ENCODE data around the gene KRTAP2-2. TPM values are rescaled to one million over a fixed set of nuclear protein-coding genes. Genes with fewer than 3 reads are reported as not detected.
"Not testable (repeated sequence)": the region's sequence is repeated elsewhere in the genome, so short reads cannot be mapped to it uniquely, and the experiment has no call there.

The KRTAP2-2 gene, protein sequence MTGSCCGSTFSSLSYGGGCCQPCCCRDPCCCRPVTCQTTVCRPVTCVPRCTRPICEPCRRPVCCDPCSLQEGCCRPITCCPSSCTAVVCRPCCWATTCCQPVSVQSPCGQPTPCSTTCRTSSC
- not detected for total RNA-seq

DNA sequence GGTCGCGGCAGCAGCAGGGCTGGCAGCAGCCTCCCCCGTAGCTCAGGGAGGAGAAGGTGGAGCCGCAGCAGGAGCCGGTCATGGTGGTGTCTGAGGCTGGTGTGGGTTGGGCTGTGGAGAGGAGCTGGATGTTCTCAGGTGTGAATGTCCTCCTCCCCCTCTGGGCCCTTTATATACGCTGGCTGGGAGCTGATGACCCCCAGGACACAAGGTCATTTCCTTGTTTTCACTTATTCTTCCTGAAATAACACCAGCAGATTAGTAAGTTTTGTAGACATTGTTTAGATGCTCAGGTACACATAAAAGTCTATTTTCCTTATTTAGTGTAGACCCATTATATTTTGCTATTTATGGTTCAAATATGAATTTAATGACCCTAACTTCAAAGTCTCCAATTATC, at the start of gene KRTAP2-2:
Gene KRTAP2-2, minus strand, starts transcription at position 101 of the 400 bp plus-strand sequence. Its CDS starts 19 bp downstream, at position 82.
- H3K4me3 Mint-ChIP-seq; H3K36me3 Mint-ChIP-seq (ENCODE audit: insufficient read depth); H3K4me1 Mint-ChIP-seq (ENCODE audit: low read depth); ATAC-seq; DNase-seq; H3K9me3 Mint-ChIP-seq: not testable (repeated sequence)
- H3K27me3 Mint-ChIP-seq (ENCODE audit: low read depth), result peaks cover 30% of the 10 kb centered on the region

DNA sequence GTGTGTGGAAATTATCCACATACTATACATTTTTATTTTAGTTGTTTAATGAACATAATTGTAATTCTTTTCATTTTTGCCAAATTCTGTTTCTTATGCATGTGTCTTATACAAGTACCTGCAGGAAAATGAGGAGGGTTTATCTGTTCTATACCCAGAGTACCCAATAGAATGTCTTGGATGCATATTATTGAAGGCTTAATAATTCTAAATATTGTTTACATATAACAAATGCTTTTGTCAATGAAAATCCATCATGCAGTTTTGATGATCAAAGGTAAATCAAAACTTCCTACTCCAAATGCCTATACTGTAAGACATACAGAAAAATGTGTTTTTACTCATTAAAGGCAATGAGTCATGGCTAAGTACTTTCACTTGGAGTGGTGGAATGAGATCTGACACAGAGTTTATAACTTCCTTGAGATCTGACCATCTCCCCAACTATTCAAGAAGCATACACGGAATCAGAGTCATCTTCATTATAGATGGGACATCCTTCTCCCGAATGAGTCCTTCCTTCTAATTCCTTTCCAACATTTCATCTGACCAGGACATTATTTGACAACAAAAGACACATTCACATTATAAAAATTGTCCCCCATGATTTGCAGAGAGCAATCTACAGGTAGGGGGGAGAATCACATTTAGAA, 49.5 kb upstream of the KRTAP2-2 start:
- not testable (repeated sequence) for H3K9me3 Mint-ChIP-seq; DNase-seq; H3K4me3 Mint-ChIP-seq; H3K36me3 Mint-ChIP-seq (ENCODE audit: insufficient read depth); ATAC-seq
- H3K27me3 Mint-ChIP-seq (ENCODE audit: low read depth), result peaks cover 15% of the 10 kb centered on the region
- H3K4me1 Mint-ChIP-seq (ENCODE audit: low read depth), result peaks cover 16% of the 10 kb centered on the region

DNA sequence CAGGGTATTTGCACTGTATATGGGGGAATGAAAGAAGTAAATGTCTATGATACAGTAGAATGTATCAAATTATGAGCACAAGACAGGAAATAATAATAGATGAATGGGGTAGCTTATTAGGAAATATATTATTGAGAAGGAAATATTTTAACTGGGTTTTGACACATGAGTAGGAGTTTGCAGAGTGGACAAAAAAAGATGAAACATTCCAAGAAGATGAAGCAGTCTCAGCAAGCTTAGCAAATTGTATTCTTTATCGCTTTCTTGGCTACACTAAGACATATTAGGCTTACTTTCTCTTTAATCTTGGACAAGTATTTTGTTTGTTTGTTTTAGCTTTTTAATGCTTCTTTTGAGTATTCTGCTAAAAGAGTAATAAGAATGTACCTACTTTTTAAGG, 48.9 kb upstream of the KRTAP2-2 start:
- Mint-ChIP-seq H3K4me3 (no peak overlapping the region), H3K4me1 (ENCODE audit: low read depth) (peaks cover 14% of the 10 kb centered on the region), H3K9me3 (no peaks in the 10 kb centered on the region), H3K27me3 (ENCODE audit: low read depth) (peaks cover 15% of the 10 kb centered on the region), H3K36me3 (ENCODE audit: insufficient read depth) (no peaks in the 10 kb centered on the region)
- no peak for ATAC-seq
- no peak for DNase-seq

DNA sequence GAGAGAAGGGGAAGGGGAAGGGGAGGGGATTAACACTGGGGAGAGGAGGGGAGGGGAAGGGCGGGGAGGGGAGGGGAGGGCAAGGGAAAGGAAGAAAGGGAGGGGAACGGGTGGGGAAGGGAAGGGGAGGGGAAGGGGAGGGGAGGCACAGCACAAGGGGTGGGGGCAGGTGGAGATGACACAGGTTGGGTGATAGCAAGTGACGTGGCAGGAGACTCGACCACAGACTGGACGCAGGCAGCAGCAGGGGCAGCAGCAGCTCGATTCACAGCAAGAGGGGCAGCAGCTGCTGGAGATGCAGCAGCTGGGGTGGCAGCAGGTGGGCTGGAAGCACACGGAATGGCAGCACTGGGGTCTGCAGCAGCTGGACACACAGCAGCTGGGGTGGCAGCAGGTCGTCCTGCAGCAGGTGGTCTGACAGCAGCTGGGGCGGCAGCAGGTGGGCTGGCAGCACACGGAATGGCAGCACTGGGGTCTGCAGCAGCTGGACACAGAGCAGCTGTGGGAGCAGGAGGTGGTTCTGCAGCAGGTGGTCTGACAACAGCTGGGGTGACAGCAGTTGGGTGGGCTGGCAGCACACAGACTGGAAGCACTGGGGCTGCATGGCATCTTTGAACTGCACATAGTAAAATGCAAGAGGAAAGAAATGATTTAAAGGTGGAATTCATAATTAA, 46.7 kb upstream of the KRTAP2-2 start, which contains the start of gene KRTAP4-16:
Gene KRTAP4-16, minus strand, starts transcription at position 624 of the 674 bp plus-strand sequence. Its CDS starts 0 bp downstream, at position 624.
- H3K36me3 Mint-ChIP-seq (ENCODE audit: insufficient read depth), result no peaks in the 10 kb centered on the region
- H3K4me3 Mint-ChIP-seq, result no peak within 1 kb of the TSS
- H3K27me3 Mint-ChIP-seq (ENCODE audit: low read depth), result peaks cover 19% of the 10 kb centered on the region
- DNase-seq, result no peak
- no peaks in the 10 kb centered on the region for H3K9me3 Mint-ChIP-seq
- H3K4me1 Mint-ChIP-seq (ENCODE audit: low read depth), result peaks cover 9% of the 10 kb centered on the region
- ATAC-seq, result no peak

DNA sequence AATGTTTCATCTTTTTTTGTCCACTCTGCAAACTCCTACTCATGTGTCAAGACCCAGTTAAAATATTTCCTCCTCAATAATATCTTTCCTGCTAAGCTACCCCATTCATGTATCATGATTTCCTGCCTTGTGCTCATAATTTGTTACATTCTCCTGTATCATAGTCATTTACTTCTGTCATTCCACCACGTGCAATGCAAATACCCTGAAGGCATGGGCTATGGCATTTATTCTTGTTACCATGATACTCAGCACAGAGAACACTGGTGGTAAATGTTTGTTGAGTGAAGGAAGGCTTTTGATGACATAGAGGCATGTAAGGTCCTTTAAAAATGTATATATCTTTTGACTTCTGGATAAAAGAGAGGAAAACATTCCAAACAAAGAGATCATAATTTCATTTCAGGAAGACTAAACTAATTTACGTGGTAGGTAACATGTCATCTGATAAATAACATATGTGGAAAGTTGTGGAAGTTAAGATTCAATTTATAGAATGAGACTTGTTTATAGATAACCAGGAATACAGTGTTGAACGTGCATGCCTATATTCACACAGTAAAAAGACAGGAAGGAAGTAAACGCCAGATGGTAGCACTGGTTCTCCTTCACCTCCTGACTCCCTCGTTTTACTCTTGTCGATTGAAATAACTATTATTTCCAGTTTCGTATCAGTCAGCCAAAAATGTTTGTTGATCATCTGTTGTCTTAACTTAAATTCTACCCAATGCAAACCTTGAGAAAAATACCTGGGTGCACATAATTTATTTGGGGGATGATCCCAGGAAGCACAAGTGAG, 44.9 kb upstream of the KRTAP2-2 start:
- peaks cover 15% of the 10 kb centered on the region for H3K27me3 Mint-ChIP-seq (ENCODE audit: low read depth)
- not testable (repeated sequence) for H3K4me3 Mint-ChIP-seq; ATAC-seq; H3K36me3 Mint-ChIP-seq (ENCODE audit: insufficient read depth); H3K9me3 Mint-ChIP-seq; DNase-seq; H3K4me1 Mint-ChIP-seq (ENCODE audit: low read depth)

DNA sequence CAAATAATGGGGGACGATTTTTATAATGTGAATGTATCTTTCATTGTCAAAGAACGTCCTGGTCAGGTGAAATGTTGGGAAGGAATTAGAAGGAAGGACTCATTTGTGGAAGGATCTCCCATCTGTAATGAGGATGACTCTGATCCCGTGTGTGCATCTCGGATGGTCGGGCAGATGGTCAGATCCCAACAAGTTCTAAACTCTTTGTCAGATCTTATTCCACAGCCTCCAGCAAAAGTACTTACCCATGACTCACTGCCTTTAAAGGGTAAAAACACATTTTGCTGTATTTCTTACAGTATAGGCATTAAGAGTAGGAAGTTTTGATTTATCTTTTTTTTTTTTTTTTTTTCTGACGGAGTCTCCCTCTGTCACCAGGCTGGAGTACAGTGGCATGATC, 43.5 kb upstream of the KRTAP2-2 start:
- Mint-ChIP-seq H3K4me1 (ENCODE audit: low read depth) (peaks cover 9% of the 10 kb centered on the region), H3K36me3 (ENCODE audit: insufficient read depth) (no peaks in the 10 kb centered on the region), H3K27me3 (ENCODE audit: low read depth) (peaks cover 15% of the 10 kb centered on the region), H3K9me3 (no peaks in the 10 kb centered on the region), H3K4me3 (no peak overlapping the region)
- ATAC-seq, result no peak
- DNase-seq, result no peak

DNA sequence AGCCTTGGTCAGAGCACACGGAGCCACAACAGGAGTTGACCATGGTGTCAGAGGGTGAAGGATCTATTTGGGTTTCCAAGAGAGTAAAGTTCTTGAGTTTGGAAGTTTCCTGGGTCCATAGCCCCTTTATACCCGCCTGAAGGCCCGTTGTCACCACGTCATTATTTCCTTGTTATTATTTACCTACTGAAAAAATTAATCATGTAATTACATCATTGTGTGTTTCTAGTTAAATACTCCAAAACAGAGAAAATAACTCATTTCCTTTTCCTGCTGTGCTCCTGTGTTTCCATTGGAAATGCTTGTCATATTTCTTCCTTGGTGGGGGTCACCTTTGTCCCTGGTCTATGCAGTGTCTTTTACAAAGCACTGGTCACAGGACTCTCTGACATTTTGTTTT, 43.0 kb upstream of the KRTAP2-2 start, which contains the start of gene KRTAP4-8:
Gene KRTAP4-8, minus strand, starts transcription at position 101 of the 400 bp plus-strand sequence. Its CDS starts 58 bp downstream, at position 43.
- ATAC-seq (no peak), DNase-seq (no peak)
- Mint-ChIP-seq H3K4me3 (no peak within 1 kb of the TSS), H3K9me3 (no peaks in the 10 kb centered on the region), H3K4me1 (ENCODE audit: low read depth) (peaks cover 9% of the 10 kb centered on the region), H3K27me3 (ENCODE audit: low read depth) (peaks cover 15% of the 10 kb centered on the region), H3K36me3 (ENCODE audit: insufficient read depth) (no peaks in the 10 kb centered on the region)

DNA sequence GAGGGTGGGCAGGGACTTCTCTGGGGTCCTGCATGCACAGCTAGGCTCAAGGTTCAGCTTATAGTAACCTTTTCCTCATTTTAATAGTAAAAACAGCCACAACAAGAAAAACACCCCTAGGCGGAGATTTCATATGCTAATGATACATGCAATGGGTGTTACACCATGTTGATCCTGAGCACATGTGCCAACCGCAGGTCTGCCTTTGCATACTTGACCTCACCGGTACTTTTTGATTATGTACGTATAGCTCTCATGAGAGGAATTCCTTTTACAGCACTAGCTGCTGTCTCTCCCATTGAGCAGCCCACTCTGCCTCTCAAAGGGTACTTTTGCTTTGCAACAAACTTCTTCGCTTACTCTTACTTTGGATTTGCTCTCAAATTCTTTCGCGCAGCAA, 41.0 kb upstream of the KRTAP2-2 start:
- peaks cover 9% of the 10 kb centered on the region for H3K4me1 Mint-ChIP-seq (ENCODE audit: low read depth)
- no peak for ATAC-seq
- DNase-seq, result no peak

DNA sequence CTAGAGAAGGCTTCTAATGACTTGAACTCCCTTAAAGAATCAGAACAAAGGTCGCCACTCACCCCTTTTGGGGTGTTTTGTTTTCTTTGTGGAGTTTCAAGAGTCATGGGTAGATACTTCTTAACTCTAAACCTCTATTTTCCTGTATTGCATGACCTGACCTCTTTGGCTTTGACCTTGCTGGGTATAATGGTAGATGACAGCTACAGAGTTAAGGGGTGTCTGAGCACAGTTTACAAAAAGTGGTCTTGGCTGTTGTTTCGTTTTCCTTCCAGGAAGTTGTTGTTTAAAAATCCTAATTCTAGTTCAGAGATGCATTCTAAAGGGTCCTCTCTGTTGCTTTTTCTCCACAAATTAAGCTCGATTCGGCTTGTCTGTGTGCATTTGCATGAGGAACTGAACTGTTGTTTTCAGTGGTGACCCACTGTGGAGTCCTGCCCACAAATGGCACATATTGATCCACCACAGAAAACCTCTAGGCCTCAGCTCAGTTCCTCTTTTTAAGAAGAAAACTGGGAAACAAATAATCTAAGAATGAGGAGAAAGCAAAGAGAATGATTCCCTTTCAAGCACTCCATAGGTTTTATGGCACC, 33.8 kb upstream of the KRTAP2-2 start:
- ATAC-seq; H3K4me3 Mint-ChIP-seq; H3K36me3 Mint-ChIP-seq (ENCODE audit: insufficient read depth); H3K9me3 Mint-ChIP-seq; H3K27me3 Mint-ChIP-seq (ENCODE audit: low read depth); DNase-seq; H3K4me1 Mint-ChIP-seq (ENCODE audit: low read depth): not testable (repeated sequence)

More for the DNA sequence above, 41.0 kb upstream of the KRTAP2-2 start:
- peaks cover 15% of the 10 kb centered on the region for H3K27me3 Mint-ChIP-seq (ENCODE audit: low read depth)
- no peaks in the 10 kb centered on the region for H3K9me3 Mint-ChIP-seq
- H3K4me3 Mint-ChIP-seq, result no peak overlapping the region
- no peaks in the 10 kb centered on the region for H3K36me3 Mint-ChIP-seq (ENCODE audit: insufficient read depth)

DNA sequence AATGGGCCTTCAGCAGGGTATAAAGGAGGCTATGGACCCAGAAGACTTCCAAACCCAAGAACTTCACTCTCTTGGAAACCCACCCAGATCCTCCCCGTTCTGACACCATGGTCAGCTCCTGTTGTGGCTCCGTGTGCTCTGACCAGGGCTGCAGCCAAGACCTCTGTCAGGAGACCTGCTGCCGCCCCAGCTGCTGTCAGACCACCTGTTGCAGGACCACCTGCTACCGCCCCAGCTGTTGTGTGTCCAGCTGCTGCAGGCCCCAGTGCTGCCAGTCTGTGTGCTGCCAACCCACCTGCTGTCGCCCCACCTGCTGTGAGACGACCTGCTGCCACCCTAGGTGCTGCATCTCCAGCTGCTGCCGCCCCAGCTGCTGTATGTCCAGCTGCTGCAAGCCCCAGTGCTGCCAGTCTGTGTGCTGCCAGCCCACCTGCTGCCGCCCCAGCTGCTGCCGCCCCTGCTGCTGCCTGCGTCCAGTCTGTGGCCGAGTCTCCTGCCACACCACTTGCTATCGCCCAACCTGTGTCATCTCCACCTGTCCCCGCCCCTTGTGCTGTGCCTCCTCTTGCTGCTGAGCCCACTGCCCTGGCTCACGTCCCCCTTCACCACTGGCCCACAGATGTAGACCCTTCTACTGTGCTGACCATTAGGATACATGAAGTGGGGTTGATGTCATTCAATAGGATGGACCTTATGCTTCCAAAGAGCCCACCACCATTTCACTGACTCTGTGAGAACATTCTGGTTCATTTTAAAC, 29.2 kb upstream of the KRTAP2-2 start, which contains the start of gene KRTAP4-7:
Gene KRTAP4-7, plus strand, starts transcription at position 51 of the 757 bp plus-strand sequence. Its CDS starts 57 bp downstream, at position 108.
- H3K36me3 Mint-ChIP-seq (ENCODE audit: insufficient read depth); H3K4me3 Mint-ChIP-seq; DNase-seq; ATAC-seq; H3K4me1 Mint-ChIP-seq (ENCODE audit: low read depth); H3K9me3 Mint-ChIP-seq; H3K27me3 Mint-ChIP-seq (ENCODE audit: low read depth): not testable (repeated sequence)

DNA sequence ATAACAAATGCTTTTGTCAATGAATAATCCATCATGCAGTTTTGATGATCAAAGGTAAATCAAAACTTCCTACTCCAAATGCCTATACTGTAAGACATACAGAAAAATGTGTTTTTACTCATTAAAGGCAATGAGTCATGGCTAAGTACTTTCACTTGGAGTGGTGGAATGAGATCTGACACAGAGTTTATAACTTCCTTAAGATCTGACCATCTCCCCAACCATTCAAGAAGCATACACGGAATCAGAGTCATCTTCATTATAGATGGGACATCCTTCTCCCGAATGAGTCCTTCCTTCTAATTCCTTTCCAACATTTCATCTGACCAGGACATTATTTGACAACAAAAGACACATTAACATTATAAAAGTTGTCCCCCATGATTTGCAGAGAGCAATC, 28.4 kb upstream of the KRTAP2-2 start:
- not testable (repeated sequence) for DNase-seq

DNA sequence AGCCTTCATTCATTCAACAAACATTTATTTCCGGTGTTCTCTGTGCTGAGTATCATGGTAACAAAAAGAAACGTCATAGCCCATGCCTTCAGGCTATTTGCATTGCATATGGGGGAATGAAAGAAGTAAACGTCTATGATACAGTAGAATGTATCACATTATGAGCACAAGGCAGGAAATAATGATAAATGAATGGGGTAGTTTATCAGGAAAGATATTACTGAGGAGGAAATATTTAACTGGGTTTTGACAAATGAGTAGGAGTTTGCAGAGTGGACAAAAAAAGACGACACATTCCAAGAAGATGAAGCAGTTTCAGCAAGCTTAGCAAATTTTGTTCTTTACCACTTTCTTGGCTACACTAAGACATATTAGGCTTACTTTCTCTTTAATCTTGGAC, 27.6 kb upstream of the KRTAP2-2 start:
- H3K27me3 Mint-ChIP-seq (ENCODE audit: low read depth), result peaks cover 5% of the 10 kb centered on the region
- no peaks in the 10 kb centered on the region for H3K36me3 Mint-ChIP-seq (ENCODE audit: insufficient read depth)
- DNase-seq (no peak), ATAC-seq (no peak)
- no peaks in the 10 kb centered on the region for H3K9me3 Mint-ChIP-seq
- H3K4me3 Mint-ChIP-seq, result no peak overlapping the region
- H3K4me1 Mint-ChIP-seq (ENCODE audit: low read depth), result no peaks in the 10 kb centered on the region

More for the DNA sequence above, 28.4 kb upstream of the KRTAP2-2 start:
- not testable (repeated sequence) for H3K4me3 Mint-ChIP-seq; H3K4me1 Mint-ChIP-seq (ENCODE audit: low read depth); H3K27me3 Mint-ChIP-seq (ENCODE audit: low read depth); ATAC-seq; H3K9me3 Mint-ChIP-seq; H3K36me3 Mint-ChIP-seq (ENCODE audit: insufficient read depth)

DNA sequence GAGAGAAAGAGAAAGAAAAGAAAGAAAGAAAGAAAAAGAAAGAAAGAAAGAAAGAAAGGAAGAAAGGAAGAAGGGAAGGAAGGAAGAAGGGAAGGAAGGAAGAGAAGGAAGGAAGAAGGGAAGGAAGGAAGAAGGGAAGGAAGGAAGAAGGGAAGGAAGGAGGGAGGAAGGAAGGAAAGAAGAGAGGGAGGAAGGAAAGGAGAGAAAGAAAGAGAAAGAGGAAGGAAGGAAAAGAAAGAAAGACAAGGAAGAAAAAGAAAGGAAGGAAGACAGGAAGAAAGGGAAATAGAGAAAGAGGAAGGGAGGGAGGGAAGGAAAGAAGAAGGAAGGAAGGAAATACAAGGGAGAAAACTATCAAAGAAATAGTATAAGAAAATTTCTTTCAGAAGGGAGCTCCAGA, 21.8 kb upstream of the KRTAP2-2 start:
- H3K4me1 Mint-ChIP-seq (ENCODE audit: low read depth), result no peaks in the 10 kb centered on the region
- H3K4me3 Mint-ChIP-seq, result no peak overlapping the region
- H3K9me3 Mint-ChIP-seq, result no peaks in the 10 kb centered on the region
- no peak for DNase-seq
- peaks cover 15% of the 10 kb centered on the region for H3K27me3 Mint-ChIP-seq (ENCODE audit: low read depth)
- no peak for ATAC-seq
- H3K36me3 Mint-ChIP-seq (ENCODE audit: insufficient read depth), result no peaks in the 10 kb centered on the region

All from activated T-cell treated with anti-CD3 and anti-CD28 coated beads, Interleukin-2, amount 50 U/mL, for 4 hours (primary cell).